Neural progenitor cell (in vitro differentiated cells): Measurements from ENCODE around the gene FBXL13. TPM values are rescaled to one million over a fixed set of nuclear protein-coding genes. Genes with fewer than 3 reads are reported as not detected.
"Not testable (repeated sequence)": the region's sequence is repeated elsewhere in the genome, so short reads cannot be mapped to it uniquely, and the experiment has no call there.

Experiments used
- DNase-seq: peaks from one replicate; pipeline ENCODE4 v3.0.0-alpha.2; 2016; ENCODE audit warnings: low spot score
- H2AFZ ChIP-seq: fragments of 200-600 bp; sonication (generic); replicated peaks from 2 replicates; pipeline ENCODE4 v1.6.1; 2016; ENCODE audit warnings: antibody characterized with exemption
- H3F3A ChIP-seq: fragments of 200-600 bp; sonication (generic); 2 replicates; pipeline ENCODE4 v1.6.1; 2016; ENCODE audit warnings: antibody characterized with exemption, low read depth
- H3K27ac ChIP-seq: fragments of 200-600 bp; sonication (generic); 2 replicates; pipeline ENCODE4 v1.5.1; 2016; ENCODE audit warnings: mild to moderate bottlenecking
- H3K27me3 ChIP-seq: fragments of 200-600 bp; sonication (generic); 2 replicates; pipeline ENCODE4 v1.6.1; 2016; ENCODE audit warnings: mild to moderate bottlenecking, moderate library complexity
- H3K36me3 ChIP-seq: fragments of 200-600 bp; sonication (generic); 2 replicates; pipeline ENCODE4 v1.5.1; 2016
- H3K4me1 ChIP-seq: fragments of 200-600 bp; sonication (generic); 2 replicates; pipeline ENCODE4 v1.6.1; 2016; ENCODE audit warnings: mixed run types
- H3K4me2 ChIP-seq: fragments of 200-600 bp; sonication (generic); 2 replicates; pipeline ENCODE4 v1.6.1; 2016
- H3K4me3 ChIP-seq: fragments of 200-600 bp; sonication (generic); 2 replicates; pipeline ENCODE4 v1.5.1; 2016
- H3K79me2 ChIP-seq: fragments of 200-600 bp; sonication (generic); 2 replicates; pipeline ENCODE4 v1.6.1; 2016; ENCODE audit warnings: low read depth
- H3K9ac ChIP-seq: fragments of 200-600 bp; sonication (generic); 2 replicates; pipeline ENCODE4 v1.6.1; 2016
- H3K9me3 ChIP-seq: fragments of 200-600 bp; sonication (generic); 2 replicates; pipeline ENCODE4 v1.5.1; 2016; ENCODE audit warnings: low read depth
- H4K20me1 ChIP-seq: fragments of 200-600 bp; sonication (generic); 2 replicates; pipeline ENCODE4 v1.6.1; 2016; ENCODE audit warnings: low read depth
- H3K27ac Mint-ChIP-seq: 3 replicates; pipeline ENCODE4 v1.8.0; 2021; ENCODE audit warnings: mixed read lengths
- H3K27me3 Mint-ChIP-seq: 2 replicates; pipeline ENCODE4 v1.8.0; 2022; ENCODE audit warnings: low read depth, mild to moderate bottlenecking, inconsistent platforms, moderate library complexity, mixed read lengths; ENCODE audit not compliant: insufficient read depth
- H3K36me3 Mint-ChIP-seq: 3 replicates; pipeline ENCODE4 v1.8.0; 2021; ENCODE audit warnings: mixed read lengths
- H3K4me1 Mint-ChIP-seq: 3 replicates; pipeline ENCODE4 v1.8.0; 2021; ENCODE audit warnings: mixed read lengths
- H3K4me3 Mint-ChIP-seq: 3 replicates; pipeline ENCODE4 v1.8.0; 2021; ENCODE audit warnings: mild to moderate bottlenecking, moderate library complexity, mixed read lengths
- H3K9me3 Mint-ChIP-seq: 3 replicates; pipeline ENCODE4 v1.8.0; 2020; ENCODE audit warnings: mixed read lengths
- CTCF ChIP-seq: fragments of 200-600 bp; sonication (generic); IDR thresholded peaks from 2 replicates; pipeline ENCODE4 v1.5.1; 2017; ENCODE audit warnings: antibody characterized with exemption, mild to moderate bottlenecking
- EZH2 ChIP-seq: fragments of 200-600 bp; sonication (generic); IDR thresholded peaks from 2 replicates; pipeline ENCODE4 v1.6.1; 2017; ENCODE audit warnings: antibody characterized with exemption, mild to moderate bottlenecking, moderate library complexity
- EZH2phosphoT487 ChIP-seq: fragments of 200-600 bp; sonication (generic); IDR thresholded peaks from 2 replicates; pipeline ENCODE4 v1.6.1; 2017; ENCODE audit warnings: antibody characterized with exemption
- total RNA-seq: library from RNA; depleted of rRNA; stranded (reverse); fragments of >200 nt; gene quantifications from 2 replicates; pipeline ENCODE4 v1.2.3, GENCODE V29; 2015; ENCODE audit warnings: low replicate concordance

The FBXL13 gene
- total RNA-seq, 1 donor from 2014 or later: 8.2 TPM

GRCh38 chr7:103003004-103003403 lies 71.6 kb downstream of the FBXL13 start:
- no peak overlapping the region for H3K4me3 ChIP-seq
- H3K4me1 ChIP-seq: peaks cover 11% of the 10 kb centered on the region
- Mint-ChIP-seq H3K9me3 (peaks cover 22% of the 10 kb centered on the region), H3K4me1 (no peaks in the 10 kb centered on the region), H3K4me3 (no peak overlapping the region), H3K27me3 (peaks cover 2% of the 10 kb centered on the region), H3K36me3 (peaks cover 6% of the 10 kb centered on the region), H3K27ac (no peak overlapping the region)
- TF ChIP-seq EZH2: no peak
- no peak for TF ChIP-seq CTCF
- TF ChIP-seq EZH2phosphoT487: no peak
- no peaks in the 10 kb centered on the region for H3K9me3 ChIP-seq
- H3K27me3 ChIP-seq: no peaks in the 10 kb centered on the region
- H2AFZ ChIP-seq: no peak overlapping the region
- no peak for DNase-seq
- no peaks in the 10 kb centered on the region for H4K20me1 ChIP-seq
- H3F3A ChIP-seq: peaks cover 9% of the 10 kb centered on the region
- H3K36me3 ChIP-seq: no peaks in the 10 kb centered on the region
- no peak overlapping the region for H3K27ac ChIP-seq
- H3K79me2 ChIP-seq: no peaks in the 10 kb centered on the region
- H3K4me2 ChIP-seq: no peak overlapping the region
- no peak overlapping the region for H3K9ac ChIP-seq

GRCh38 chr7:103001210-103001609 lies 73.4 kb downstream of the FBXL13 start:
- Mint-ChIP-seq H3K4me1 (no peaks in the 10 kb centered on the region), H3K27me3 (peaks cover 2% of the 10 kb centered on the region), H3K9me3 (peaks cover 22% of the 10 kb centered on the region), H3K27ac (no peak overlapping the region), H3K36me3 (peaks cover 6% of the 10 kb centered on the region), H3K4me3 (no peak overlapping the region)
- Histone ChIP-seq H3K4me3 (no peak overlapping the region), H3K9ac (no peak overlapping the region), H3K9me3 (no peaks in the 10 kb centered on the region), H3K27ac (no peak overlapping the region), H3K27me3 (no peaks in the 10 kb centered on the region), H4K20me1 (no peaks in the 10 kb centered on the region), H3K4me1 (peaks cover 11% of the 10 kb centered on the region), H3K4me2 (no peak overlapping the region), H3K36me3 (no peaks in the 10 kb centered on the region), H2AFZ (no peak overlapping the region), H3F3A (peaks cover 9% of the 10 kb centered on the region), H3K79me2 (no peaks in the 10 kb centered on the region)
- no peak for TF ChIP-seq EZH2phosphoT487
- TF ChIP-seq CTCF: no peak
- no peak for TF ChIP-seq EZH2
- no peak for DNase-seq

- Mint-ChIP-seq H3K4me3 (no peak overlapping the region), H3K4me1 (no peaks in the 10 kb centered on the region), H3K27me3 (peaks cover 3% of the 10 kb centered on the region), H3K9me3 (peaks cover 9% of the 10 kb centered on the region), H3K27ac (no peak overlapping the region), H3K36me3 (no peaks in the 10 kb centered on the region)
- Histone ChIP-seq H3K79me2 (no peaks in the 10 kb centered on the region), H3K27ac (no peak overlapping the region), H4K20me1 (no peaks in the 10 kb centered on the region), H3F3A (no peaks in the 10 kb centered on the region), H3K4me2 (no peak overlapping the region), H3K36me3 (no peaks in the 10 kb centered on the region), H3K4me1 (no peaks in the 10 kb centered on the region), H3K4me3 (no peak overlapping the region), H3K27me3 (no peaks in the 10 kb centered on the region), H3K9me3 (no peaks in the 10 kb centered on the region), H3K9ac (no peak overlapping the region), H2AFZ (no peak overlapping the region)
- TF ChIP-seq CTCF: no peak
- TF ChIP-seq EZH2: no peak
- TF ChIP-seq EZH2phosphoT487: no peak
- DNase-seq: no peak
Observed at GRCh38 chr7:102996957-102997356, 77.6 kb downstream of the FBXL13 start.

GRCh38 chr7:102995609-102996008 lies 79.0 kb downstream of the FBXL13 start:
- not testable (repeated sequence) for H3K4me2 ChIP-seq, H3K9me3 ChIP-seq, H3K4me1 Mint-ChIP-seq, H3K27me3 Mint-ChIP-seq, H3K36me3 Mint-ChIP-seq, H4K20me1 ChIP-seq, H3K36me3 ChIP-seq, H3K9ac ChIP-seq, H3K79me2 ChIP-seq, DNase-seq, H3K27ac ChIP-seq, H2AFZ ChIP-seq, H3F3A ChIP-seq, H3K4me1 ChIP-seq, H3K27me3 ChIP-seq, H3K27ac Mint-ChIP-seq, H3K9me3 Mint-ChIP-seq, H3K4me3 Mint-ChIP-seq, H3K4me3 ChIP-seq
